UCSD-AML1 (cell line): Measurements from ENCODE around the gene GJD3.

Source experiments
- DNase-seq: peaks from one replicate; lab custom pipeline; 2025; ENCODE audit not compliant: unreplicated experiment; lab: John Stamatoyannopoulos, UW

The GJD3 gene

DNA sequence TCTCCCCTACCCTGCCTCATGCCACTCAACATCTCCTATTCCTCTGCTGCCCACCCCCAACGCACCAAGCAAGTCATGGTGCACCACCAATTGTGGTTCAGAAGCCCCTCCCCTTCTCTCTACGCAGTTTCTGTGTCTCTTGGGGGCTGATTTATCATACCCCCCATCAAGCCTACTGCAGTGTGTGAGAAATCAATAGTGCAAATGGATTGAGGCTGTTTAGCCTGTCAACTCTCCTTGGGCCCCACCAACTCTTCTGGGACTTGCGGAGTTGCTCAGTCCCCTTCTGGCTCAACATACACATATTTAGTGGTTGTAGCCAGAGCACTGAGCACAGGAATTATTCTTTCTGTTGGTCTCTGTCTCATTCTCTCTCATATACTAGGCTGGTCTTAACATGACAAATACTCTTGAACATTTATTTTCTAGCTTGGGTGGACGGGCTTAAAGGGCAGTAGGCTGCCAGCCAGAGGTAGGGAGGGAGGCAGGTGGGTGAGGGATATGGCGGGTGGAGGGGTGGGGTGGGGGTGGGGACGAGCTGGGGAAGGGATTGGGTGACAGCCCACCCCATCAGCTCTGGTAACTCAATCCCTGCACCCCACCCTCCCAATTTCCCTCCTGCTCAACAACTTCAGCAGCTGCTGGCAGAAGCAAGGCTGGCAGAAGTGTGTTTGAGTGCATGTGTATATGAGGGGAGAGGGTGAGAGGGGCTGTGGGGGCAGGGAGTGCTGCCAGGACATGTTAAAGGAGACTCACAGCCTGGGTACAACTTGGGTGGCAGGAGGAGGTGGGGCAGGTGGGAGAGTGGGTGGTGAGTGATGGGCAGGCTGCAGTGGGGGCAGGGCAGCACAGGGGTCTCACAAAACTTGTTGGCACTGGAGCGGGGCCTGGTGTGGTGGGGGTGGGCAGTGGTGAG is 50.6 kb downstream of the GJD3 start:
- no peak for DNase-seq
